Stimulated activated CD8-positive, alpha-beta memory T cell treated with anti-CD3 and anti-CD28 coated beads, Interleukin-2, amount 100 ng/mL, for 48 hours (primary cell): ENCODE data around the gene SYT12.

Source experiments
- DNase-seq, 2 donors: peaks; one replicate each; pipeline ENCODE4 v3.0.0-alpha.2; 2020; ENCODE audit warnings: low read depth in 2 of 2

SYT12 gene

DNA sequence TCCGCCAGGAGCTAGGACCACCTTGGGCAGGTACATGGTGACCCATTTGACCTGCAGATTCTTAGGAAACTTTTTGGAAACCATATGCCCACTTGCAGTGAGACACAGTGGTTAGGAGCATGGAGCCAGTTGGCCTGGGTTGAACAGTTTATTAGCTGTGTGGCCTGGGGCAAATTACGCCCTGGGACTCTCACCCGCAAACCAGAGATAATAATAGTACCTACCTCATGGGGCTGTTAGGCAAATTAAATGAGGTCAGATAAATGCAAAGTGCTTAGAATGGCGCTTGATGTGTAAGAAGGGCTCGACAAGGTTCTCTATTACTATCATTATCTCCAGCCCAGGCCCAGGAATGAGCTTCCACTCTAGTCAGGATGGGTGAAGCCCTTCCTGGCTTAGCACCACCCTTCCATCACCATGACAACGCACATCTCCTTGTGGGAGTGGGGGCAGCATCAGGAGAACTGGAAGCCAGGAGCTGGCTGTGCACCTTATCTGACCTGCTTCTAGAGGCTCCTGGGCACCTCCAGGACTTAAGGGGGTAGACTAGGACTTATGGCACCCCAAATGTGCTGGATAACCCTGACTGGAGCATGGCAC lies 5.1 kb downstream of the SYT12 start:
- DNase-seq, result no peak

DNA sequence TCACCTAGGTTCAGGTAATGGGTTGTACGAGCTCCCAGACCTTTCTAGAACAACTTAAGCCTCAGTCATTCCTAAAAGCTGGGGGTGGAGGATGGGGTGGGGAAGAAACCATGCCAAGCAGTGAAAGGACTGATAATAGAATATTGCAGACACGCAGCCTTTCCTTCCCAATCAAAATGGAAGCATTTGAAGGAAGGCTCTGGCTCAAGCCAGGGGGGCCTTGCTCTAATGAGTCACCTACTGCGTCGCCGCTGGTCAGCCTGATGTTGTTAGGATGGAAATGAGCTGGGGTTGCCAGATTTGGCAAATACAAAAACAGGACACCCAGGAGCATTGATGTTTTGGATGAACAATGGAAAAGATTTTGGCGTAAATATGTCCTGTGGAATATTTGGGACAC lies 6.2 kb downstream of the SYT12 start:
- no peak for DNase-seq

DNA sequence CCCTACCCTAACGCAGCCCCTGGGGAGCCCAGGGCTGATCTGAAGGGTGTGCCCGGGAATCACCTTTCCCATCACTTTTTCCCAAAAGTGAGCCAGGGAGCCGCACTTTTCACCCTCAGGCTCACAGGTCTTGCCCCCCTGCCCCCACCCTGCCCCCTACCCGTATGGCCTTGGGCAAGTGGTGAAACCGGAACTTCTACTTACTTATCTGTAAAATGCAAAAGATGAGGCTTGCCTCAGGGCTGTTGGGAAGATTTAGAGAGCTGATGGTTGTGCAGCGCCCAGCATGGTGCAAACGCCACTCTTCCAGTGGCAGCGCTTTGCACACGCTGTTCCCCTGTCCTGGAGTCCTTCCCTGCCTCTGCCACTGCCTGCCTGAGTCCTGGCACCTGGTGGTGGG lies 8.0 kb downstream of the SYT12 start:
- no peak for DNase-seq

DNA sequence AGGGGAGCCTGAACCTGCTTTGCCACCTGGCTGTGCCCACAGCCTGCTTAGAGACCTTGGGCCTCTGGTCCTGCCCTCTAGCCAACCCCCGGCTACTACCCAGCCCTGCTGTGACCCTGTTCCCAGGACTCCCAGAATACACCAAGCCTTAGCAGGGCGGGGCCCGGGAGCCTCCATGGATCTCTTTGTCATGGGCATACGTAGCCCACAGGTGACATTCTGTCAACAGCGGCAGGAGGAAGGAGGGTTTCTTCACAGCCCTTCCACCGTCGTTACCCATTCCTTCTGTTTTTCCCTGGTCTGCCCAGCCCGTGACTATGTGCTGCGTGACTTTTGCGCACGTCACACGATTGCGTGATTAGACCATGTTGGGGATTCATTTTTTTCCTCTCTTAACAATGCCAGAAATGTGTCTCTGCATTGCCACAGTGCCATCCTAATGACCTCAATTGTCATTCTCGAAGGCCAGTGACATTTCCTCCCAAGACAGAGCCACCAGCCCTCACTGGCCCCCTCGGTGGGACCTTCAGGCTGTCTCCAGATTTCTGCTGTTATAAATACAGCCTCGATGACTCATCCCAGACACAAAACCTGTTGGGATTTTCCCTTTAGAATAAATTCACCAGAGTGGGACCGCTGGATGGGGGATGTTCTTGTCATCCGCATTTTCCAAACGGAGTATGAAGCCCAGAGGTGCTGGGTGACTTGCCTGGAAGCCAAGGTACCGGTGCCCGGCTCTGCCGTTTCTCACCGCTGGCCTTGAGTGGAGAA lies 9.0 kb downstream of the SYT12 start:
- no peak for DNase-seq

DNA sequence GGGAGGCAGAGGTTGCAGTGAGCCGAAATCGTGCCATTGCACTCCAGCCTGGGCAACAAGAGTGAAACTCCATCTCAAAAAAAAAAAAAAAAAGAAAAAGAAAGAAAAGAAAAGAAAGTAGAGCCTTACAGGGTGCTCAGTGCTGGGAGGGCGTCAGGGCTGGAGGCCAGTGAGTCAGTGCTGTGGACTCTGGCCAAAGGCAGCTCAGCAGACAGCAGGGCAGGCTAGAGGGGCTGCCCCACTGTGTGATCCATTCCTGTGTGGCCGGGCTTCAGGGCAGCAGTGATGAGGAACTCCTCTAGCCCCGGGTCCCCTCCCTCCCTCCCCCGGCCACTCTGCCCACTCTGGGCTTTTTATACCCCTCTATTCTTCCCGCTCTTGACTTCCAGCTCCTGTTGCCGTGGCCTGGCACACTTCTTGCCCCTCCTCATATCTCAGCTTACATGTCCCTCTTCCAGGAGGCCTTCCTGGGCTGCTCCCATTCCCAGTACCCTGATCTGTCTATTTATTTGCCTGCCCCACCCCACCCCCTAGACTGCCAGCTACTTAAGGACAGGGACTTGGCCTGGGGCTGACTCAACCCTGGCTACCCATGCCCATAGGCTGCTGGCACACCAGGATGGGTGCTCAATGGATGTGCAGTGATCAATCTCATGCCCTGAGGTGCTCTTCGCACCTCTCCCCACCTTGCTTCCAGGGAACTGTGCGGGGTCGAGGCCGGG lies 10.1 kb downstream of the SYT12 start:
- DNase-seq, result no peak

- DNase-seq, result no peak
Observed at GRCh38 chr11:67033661-67034166, 10.8 kb downstream of the SYT12 start.

- no peak for DNase-seq
Observed at GRCh38 chr11:67034350-67034749, 11.4 kb downstream of the SYT12 start.

DNA sequence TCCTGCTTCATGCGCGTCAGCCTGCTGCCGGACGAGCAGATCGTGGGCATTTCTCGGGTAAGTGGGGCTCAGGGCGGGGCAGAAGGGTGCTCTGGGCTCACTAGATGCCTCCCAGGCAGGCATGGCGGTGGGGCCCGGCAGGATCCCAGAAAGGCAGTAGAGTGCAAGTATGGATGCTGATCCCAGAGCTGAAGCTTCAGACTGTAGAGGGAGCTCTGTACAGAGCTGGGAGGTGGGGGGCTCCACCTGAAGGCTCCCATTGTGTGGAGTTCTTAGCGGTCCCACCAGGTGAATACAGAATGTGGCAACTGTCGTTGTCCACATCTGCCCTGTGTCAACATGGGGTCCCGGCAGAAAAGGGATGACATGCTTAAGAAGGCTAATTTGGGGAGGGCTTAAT lies 17.2 kb downstream of the SYT12 start:
- no peak for DNase-seq

GRCh38 chr11:67041602-67042001 lies 18.7 kb downstream of the SYT12 start:
- no peak for DNase-seq

- no peak for DNase-seq
Observed at GRCh38 chr11:67043572-67044349, 20.8 kb downstream of the SYT12 start.

DNA sequence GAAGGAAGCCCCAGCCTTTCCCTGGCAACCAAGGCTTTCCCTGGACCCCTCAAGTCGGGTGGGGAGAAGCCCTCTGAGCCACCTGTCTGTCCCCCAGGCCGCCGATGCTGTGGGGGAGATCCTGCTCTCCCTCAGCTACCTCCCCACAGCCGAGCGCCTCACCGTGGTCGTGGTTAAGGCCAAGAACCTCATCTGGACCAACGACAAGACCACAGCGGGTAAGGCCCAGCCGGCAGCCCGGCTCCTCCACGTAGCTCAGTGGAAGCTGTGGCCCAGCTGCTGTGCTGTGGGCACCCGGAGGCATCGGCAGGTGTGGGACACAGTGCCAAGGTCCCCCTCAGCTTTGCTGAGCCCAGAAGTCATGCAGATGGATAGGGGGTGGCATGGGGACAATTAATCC lies 21.6 kb downstream of the SYT12 start:
- DNase-seq, result no peak

DNA sequence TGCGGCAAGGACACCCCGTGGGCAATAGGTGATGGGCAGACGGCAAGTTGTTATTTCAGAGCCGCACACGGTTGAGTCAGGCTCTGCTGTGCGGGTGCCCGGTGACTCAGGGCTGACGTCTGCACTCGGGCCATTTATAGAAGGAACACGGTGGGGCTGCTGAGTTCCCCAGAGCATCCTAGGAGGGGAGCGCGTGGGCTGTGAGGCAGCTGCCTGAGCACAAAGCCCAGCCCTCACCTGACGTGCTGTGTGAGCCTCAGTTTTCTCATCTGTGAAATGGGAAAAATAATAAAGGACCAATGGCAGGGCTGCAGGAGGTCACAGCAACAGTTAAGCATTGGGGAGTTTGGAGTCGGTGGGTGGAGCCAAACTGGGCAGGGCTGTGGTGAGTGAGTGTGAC lies 22.4 kb downstream of the SYT12 start:
- DNase-seq, result no peak

DNA sequence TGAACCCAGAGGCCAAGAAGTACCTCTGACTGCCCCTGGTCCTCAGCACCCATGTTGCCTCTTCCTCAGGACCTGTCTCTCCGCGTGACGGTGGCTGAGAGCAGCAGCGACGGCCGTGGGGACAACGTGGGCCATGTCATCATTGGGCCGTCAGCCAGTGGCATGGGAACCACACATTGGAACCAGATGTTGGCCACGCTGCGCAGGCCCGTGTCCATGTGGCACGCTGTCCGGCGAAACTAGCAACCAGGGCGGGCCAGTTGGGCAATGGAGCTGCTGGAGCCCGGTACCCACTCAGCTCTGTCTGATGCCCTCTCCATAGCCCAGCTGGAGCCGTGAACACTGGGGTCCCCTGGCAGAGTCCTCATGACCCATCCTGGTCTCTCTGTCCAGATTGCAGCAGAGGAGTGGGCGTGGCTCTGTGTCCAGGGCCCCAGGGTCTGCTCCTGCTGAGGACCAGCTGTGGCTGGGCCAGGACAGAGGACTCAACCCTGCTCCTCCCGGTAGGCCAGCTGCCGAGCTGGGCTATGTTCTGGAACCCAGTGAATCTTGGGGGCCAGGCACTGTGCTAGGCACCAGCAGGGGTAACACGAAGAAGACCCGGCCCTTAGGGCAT lies 25.7 kb downstream of the SYT12 start:
- no peak for DNase-seq

DNA sequence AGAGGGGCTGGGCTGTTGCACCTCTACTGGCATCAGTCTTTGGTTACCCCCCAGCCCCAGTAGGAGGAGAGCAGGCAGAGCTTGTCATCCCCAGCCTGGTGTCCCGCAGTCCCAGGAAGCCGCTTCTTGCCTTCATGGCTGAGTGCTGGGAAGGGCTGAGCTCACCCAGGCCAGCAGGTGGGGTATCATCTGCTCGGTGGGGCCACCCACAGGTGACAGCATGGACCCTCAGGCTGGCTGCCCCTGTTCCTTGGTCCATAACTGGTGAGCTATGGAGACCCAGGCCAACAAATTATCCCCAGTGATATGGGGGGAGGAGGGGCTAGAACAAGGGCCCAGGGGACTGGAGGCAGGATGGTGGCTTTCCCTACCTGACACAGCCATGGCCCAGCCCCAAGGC lies 27.2 kb downstream of the SYT12 start:
- no peak for DNase-seq

DNA sequence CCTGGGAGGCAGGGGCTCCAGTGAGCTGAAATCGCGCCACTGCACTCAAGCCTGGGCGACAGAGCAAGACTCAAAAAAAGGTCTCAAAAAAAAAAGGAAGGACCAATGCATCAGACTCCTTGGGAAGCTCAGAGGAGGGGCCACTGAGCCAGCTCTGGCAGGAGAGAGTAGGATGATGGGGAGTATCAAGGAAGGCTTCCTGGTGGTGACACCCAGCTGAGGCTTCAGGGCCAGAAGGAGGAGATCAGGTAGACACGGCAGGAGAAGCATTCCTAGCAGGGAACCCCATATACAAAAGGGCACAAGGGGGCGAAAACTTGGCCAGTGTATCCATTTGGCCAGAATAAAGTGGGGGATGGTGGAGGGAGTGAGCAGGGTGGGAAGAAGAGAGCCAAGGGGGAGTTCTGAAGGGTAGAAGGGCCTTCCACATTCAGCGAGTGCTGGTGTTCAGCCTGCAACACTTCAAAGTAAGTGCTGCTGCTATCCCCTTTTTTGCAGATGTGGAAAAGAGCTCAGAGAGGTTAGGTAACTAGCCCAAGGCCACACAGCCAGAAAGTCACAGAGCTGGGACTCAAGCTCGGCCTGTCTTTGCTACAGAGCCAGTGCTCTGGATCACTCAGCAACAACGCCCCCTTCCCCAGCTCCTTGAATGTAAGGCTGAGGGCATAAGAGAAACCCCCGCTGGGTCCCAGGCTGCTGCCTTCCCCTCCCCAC lies 28.4 kb downstream of the SYT12 start:
- no peak for DNase-seq

GRCh38 chr11:67051945-67052488 lies 29.1 kb downstream of the SYT12 start:
- no peak for DNase-seq

GRCh38 chr11:67052891-67053290 lies 30.0 kb downstream of the SYT12 start:
- no peak for DNase-seq

DNA sequence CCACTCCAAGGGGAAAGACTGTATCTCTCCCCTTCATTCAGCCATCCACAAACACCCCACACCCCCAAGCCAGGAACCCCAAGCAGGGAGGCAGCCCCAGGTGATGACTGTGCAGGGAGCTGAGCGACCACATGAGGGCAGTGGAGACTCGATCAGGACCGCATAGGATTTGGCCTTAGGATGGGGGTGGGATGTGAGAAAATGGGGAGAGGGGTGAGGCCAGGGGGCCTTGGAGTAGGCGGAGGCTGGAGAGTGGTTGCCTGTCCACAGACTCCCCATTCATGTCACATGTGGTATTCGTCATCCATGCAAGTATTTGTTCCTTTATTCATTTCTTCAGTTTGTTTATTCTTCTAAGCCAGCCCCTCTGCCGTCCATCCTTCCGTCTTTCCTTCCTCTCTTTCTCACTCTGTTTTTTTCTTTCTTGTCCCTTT lies 31.0 kb downstream of the SYT12 start:
- peak in 1 of 2 donors; percentile 34 for DNase-seq

DNA sequence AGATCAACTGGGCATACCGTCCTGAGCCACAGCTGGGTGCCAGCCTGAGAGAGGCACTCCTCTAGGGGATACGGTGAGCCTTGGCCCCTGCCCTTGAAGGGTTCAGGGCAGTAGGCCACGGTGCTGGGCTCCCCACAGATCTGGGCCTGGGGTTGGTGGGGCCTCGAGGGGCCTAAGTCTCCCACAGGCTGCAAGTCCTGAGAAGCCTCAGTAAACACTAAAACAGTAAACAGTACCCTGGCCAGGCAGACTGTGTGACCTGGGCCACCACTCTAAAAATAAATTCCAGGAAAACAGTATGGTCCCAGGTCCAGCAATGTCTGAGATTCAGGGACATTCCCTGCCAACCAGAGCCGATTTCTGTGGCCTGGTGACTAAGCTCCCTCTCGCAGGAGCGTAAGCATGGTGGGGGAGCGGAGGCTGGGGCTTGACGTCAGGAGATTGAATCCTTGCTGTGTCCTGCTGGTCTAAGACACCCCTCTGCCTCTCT lies 31.5 kb downstream of the SYT12 start:
- no peak for DNase-seq

DNA sequence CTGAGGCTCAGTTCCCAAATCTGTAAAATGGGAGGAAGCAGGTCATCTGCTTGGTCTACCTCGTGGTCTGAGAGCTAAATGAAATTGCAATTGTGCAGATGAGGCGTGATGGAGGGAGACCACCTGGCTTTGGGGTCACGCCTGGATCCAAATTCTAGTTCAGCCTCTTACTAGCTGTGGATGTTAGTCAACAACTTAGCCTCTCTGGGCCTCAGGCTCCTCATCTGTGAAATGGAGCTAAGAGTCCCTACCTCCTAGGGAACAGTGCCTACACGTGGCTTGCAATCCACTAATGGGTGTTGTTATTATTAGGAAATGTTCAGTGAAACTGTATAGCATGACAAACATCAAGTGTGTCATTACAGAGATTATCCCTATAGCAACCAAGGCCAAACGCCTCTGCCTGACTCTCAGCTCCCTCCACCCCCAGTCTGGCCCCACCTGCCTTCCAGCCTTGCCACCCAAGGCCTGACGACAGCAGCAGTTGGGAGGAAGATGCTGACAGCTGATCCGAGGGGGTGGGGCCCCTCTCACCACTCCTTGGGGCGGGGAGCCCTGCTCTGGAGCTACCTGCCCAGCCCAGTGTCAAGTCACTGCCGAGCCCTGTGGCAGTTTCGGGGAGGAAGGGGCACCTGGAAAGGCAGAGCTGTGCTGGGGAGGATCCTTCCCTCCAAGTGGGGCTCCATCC lies 32.0 kb downstream of the SYT12 start:
- DNase-seq, result peak in 1 of 2 donors; percentile 38
